Neural progenitor cell (in vitro differentiated cells): ENCODE results near the gene TENM3. TPM values are rescaled to one million over a fixed set of nuclear protein-coding genes. Genes with fewer than 3 reads are reported as not detected.

Source experiments
- DNase-seq: peaks from one replicate; pipeline ENCODE4 v3.0.0-alpha.2; 2016; ENCODE audit warnings: low spot score
- H2AFZ ChIP-seq: fragments of 200-600 bp; sonication (generic); replicated peaks from 2 replicates; pipeline ENCODE4 v1.6.1; 2016; ENCODE audit warnings: antibody characterized with exemption
- H3F3A ChIP-seq: fragments of 200-600 bp; sonication (generic); 2 replicates; pipeline ENCODE4 v1.6.1; 2016; ENCODE audit warnings: antibody characterized with exemption, low read depth
- H3K27ac ChIP-seq: fragments of 200-600 bp; sonication (generic); 2 replicates; pipeline ENCODE4 v1.5.1; 2016; ENCODE audit warnings: mild to moderate bottlenecking
- H3K27me3 ChIP-seq: fragments of 200-600 bp; sonication (generic); 2 replicates; pipeline ENCODE4 v1.6.1; 2016; ENCODE audit warnings: mild to moderate bottlenecking, moderate library complexity
- H3K36me3 ChIP-seq: fragments of 200-600 bp; sonication (generic); 2 replicates; pipeline ENCODE4 v1.5.1; 2016
- H3K4me1 ChIP-seq: fragments of 200-600 bp; sonication (generic); 2 replicates; pipeline ENCODE4 v1.6.1; 2016; ENCODE audit warnings: mixed run types
- H3K4me2 ChIP-seq: fragments of 200-600 bp; sonication (generic); 2 replicates; pipeline ENCODE4 v1.6.1; 2016
- H3K4me3 ChIP-seq: fragments of 200-600 bp; sonication (generic); 2 replicates; pipeline ENCODE4 v1.5.1; 2016
- H3K79me2 ChIP-seq: fragments of 200-600 bp; sonication (generic); 2 replicates; pipeline ENCODE4 v1.6.1; 2016; ENCODE audit warnings: low read depth
- H3K9ac ChIP-seq: fragments of 200-600 bp; sonication (generic); 2 replicates; pipeline ENCODE4 v1.6.1; 2016
- H3K9me3 ChIP-seq: fragments of 200-600 bp; sonication (generic); 2 replicates; pipeline ENCODE4 v1.5.1; 2016; ENCODE audit warnings: low read depth
- H4K20me1 ChIP-seq: fragments of 200-600 bp; sonication (generic); 2 replicates; pipeline ENCODE4 v1.6.1; 2016; ENCODE audit warnings: low read depth
- H3K27ac Mint-ChIP-seq: 3 replicates; pipeline ENCODE4 v1.8.0; 2021; ENCODE audit warnings: mixed read lengths
- H3K27me3 Mint-ChIP-seq: 2 replicates; pipeline ENCODE4 v1.8.0; 2022; ENCODE audit warnings: low read depth, mild to moderate bottlenecking, inconsistent platforms, moderate library complexity, mixed read lengths; ENCODE audit not compliant: insufficient read depth
- H3K36me3 Mint-ChIP-seq: 3 replicates; pipeline ENCODE4 v1.8.0; 2021; ENCODE audit warnings: mixed read lengths
- H3K4me1 Mint-ChIP-seq: 3 replicates; pipeline ENCODE4 v1.8.0; 2021; ENCODE audit warnings: mixed read lengths
- H3K4me3 Mint-ChIP-seq: 3 replicates; pipeline ENCODE4 v1.8.0; 2021; ENCODE audit warnings: mild to moderate bottlenecking, moderate library complexity, mixed read lengths
- H3K9me3 Mint-ChIP-seq: 3 replicates; pipeline ENCODE4 v1.8.0; 2020; ENCODE audit warnings: mixed read lengths
- EZH2 ChIP-seq: fragments of 200-600 bp; sonication (generic); IDR thresholded peaks from 2 replicates; pipeline ENCODE4 v1.6.1; 2017; ENCODE audit warnings: antibody characterized with exemption, mild to moderate bottlenecking, moderate library complexity
- EZH2phosphoT487 ChIP-seq: fragments of 200-600 bp; sonication (generic); IDR thresholded peaks from 2 replicates; pipeline ENCODE4 v1.6.1; 2017; ENCODE audit warnings: antibody characterized with exemption
- total RNA-seq: library from RNA; depleted of rRNA; stranded (reverse); fragments of >200 nt; gene quantifications from 2 replicates; pipeline ENCODE4 v1.2.3, GENCODE V29; 2015; ENCODE audit warnings: low replicate concordance
- TF ChIP-seq, protein P1 (sequence below): fragments of 200-600 bp; sonication (generic); IDR thresholded peaks from 2 replicates; pipeline ENCODE4 v1.5.1; 2017; ENCODE audit warnings: antibody characterized with exemption, mild to moderate bottlenecking

TENM3 gene
- total RNA-seq, 1 donor from 2014 or later = 78.7 TPM

GRCh38 chr4:182528819-182529218 is 285.6 kb downstream of the TENM3 start:
- H3K9me3 ChIP-seq = no peaks in the 10 kb centered on the region
- peaks cover 10% of the 10 kb centered on the region for H4K20me1 ChIP-seq
- peaks cover 10% of the 10 kb centered on the region for H3F3A ChIP-seq
- DNase-seq = no peak
- no peak overlapping the region for H3K9ac ChIP-seq
- peaks cover 8% of the 10 kb centered on the region for H3K4me1 ChIP-seq
- H3K36me3 ChIP-seq = no peaks in the 10 kb centered on the region
- H3K4me3 ChIP-seq = no peak overlapping the region
- no peaks in the 10 kb centered on the region for H3K27me3 ChIP-seq
- H3K27ac Mint-ChIP-seq = no peak overlapping the region
- H3K27ac ChIP-seq = no peak overlapping the region
- H3K36me3 Mint-ChIP-seq = peaks cover 31% of the 10 kb centered on the region
- H3K9me3 Mint-ChIP-seq = peaks cover 6% of the 10 kb centered on the region
- H3K4me1 Mint-ChIP-seq = peaks cover 10% of the 10 kb centered on the region
- H3K4me2 ChIP-seq = no peak overlapping the region
- H2AFZ ChIP-seq = no peak overlapping the region
- H3K79me2 ChIP-seq = peaks cover 91% of the 10 kb centered on the region
- peaks cover 3% of the 10 kb centered on the region for H3K27me3 Mint-ChIP-seq
- TF ChIP-seq, protein P1, sequence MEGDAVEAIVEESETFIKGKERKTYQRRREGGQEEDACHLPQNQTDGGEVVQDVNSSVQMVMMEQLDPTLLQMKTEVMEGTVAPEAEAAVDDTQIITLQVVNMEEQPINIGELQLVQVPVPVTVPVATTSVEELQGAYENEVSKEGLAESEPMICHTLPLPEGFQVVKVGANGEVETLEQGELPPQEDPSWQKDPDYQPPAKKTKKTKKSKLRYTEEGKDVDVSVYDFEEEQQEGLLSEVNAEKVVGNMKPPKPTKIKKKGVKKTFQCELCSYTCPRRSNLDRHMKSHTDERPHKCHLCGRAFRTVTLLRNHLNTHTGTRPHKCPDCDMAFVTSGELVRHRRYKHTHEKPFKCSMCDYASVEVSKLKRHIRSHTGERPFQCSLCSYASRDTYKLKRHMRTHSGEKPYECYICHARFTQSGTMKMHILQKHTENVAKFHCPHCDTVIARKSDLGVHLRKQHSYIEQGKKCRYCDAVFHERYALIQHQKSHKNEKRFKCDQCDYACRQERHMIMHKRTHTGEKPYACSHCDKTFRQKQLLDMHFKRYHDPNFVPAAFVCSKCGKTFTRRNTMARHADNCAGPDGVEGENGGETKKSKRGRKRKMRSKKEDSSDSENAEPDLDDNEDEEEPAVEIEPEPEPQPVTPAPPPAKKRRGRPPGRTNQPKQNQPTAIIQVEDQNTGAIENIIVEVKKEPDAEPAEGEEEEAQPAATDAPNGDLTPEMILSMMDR = no peak
- TF ChIP-seq EZH2phosphoT487 = no peak
- TF ChIP-seq EZH2 = no peak
- H3K4me3 Mint-ChIP-seq = no peak overlapping the region

GRCh38 chr4:182530451-182530850 is 287.2 kb downstream of the TENM3 start:
- Mint-ChIP-seq H3K4me3 (no peak overlapping the region), H3K27me3 (peaks cover 3% of the 10 kb centered on the region), H3K36me3 (peaks cover 22% of the 10 kb centered on the region), H3K27ac (no peak overlapping the region), H3K4me1 (peaks cover 18% of the 10 kb centered on the region), H3K9me3 (peaks cover 5% of the 10 kb centered on the region)
- peaks cover 7% of the 10 kb centered on the region for H3K4me1 ChIP-seq
- no peak overlapping the region for H3K4me2 ChIP-seq
- peaks cover 20% of the 10 kb centered on the region for H3F3A ChIP-seq
- H3K79me2 ChIP-seq = peaks cover 87% of the 10 kb centered on the region
- no peaks in the 10 kb centered on the region for H3K9me3 ChIP-seq
- TF ChIP-seq EZH2 (no peak), EZH2phosphoT487 (no peak)
- TF ChIP-seq, protein P1 = no peak
- no peak for DNase-seq
- no peak overlapping the region for H3K9ac ChIP-seq
- no peak overlapping the region for H3K4me3 ChIP-seq
- no peaks in the 10 kb centered on the region for H3K27me3 ChIP-seq
- no peak overlapping the region for H3K27ac ChIP-seq
- no peaks in the 10 kb centered on the region for H3K36me3 ChIP-seq
- no peak overlapping the region for H2AFZ ChIP-seq
- peaks cover 18% of the 10 kb centered on the region for H4K20me1 ChIP-seq

DNA sequence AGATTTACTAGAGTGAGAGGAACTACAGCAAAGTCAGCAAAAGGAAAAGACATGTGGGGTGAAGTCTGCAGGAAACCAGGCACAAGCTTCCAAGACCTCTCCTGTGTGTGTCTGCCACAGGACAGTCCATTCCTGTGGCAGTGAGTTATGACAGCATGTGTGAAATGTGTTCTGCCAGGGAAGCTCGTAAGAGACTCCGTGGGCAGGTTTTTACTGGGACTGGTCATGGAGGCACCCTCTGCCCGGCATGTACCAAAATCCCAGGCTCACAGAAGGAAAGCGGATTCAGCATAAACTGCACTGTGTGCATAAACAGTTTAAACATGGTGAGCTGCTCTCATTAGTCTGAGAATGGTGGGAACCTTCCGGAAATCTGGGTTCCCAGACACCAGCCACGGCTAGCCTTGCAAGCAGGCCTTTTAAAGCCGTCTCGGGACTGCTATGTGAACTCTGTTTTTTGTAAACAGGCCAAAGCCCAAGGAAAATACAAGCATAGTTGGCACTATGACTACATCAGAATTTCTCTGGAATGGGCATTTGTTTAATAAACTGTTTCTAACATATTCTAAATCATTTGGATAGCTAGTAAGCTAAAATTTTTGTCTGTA is 288.5 kb downstream of the TENM3 start:
- Histone ChIP-seq H3F3A (peaks cover 22% of the 10 kb centered on the region), H3K9ac (no peak overlapping the region), H3K36me3 (no peaks in the 10 kb centered on the region), H4K20me1 (peaks cover 29% of the 10 kb centered on the region), H3K4me3 (no peak overlapping the region), H3K27me3 (no peaks in the 10 kb centered on the region), H2AFZ (no peak overlapping the region), H3K27ac (no peak overlapping the region), H3K4me2 (no peak overlapping the region), H3K79me2 (peaks cover 88% of the 10 kb centered on the region), H3K9me3 (no peaks in the 10 kb centered on the region), H3K4me1 (peaks cover 16% of the 10 kb centered on the region)
- Mint-ChIP-seq H3K9me3 (no peaks in the 10 kb centered on the region), H3K27ac (no peak overlapping the region), H3K36me3 (peaks cover 15% of the 10 kb centered on the region), H3K4me3 (no peak overlapping the region), H3K27me3 (peaks cover 3% of the 10 kb centered on the region), H3K4me1 (peaks cover 16% of the 10 kb centered on the region)
- no peak for DNase-seq
- TF ChIP-seq EZH2phosphoT487 = no peak
- TF ChIP-seq, protein P1 = no peak
- TF ChIP-seq EZH2 = no peak
